Fibroblast of mammary gland (primary cell): ENCODE results near the gene FMR1.

ENCODE experiments used
- DNase-seq: peaks from one replicate; pipeline ENCODE4 v3.0.0-alpha.2; 2010; ENCODE audit warnings: low read depth
- H3K4me3 ChIP-seq: 2 replicates; pipeline ENCODE4 v1.5.1; 2011; ENCODE audit warnings: low read depth, mild to moderate bottlenecking, low read length, moderate library complexity; ENCODE audit not compliant: control insufficient read depth
- TF ChIP-seq, protein P1 (sequence below): conservative IDR thresholded peaks from 2 replicates; pipeline ENCODE4 v1.5.1; 2011; ENCODE audit warnings: low read depth, low read length, inconsistent platforms; ENCODE audit not compliant: control insufficient read depth, insufficient read depth

FMR1 gene

DNA sequence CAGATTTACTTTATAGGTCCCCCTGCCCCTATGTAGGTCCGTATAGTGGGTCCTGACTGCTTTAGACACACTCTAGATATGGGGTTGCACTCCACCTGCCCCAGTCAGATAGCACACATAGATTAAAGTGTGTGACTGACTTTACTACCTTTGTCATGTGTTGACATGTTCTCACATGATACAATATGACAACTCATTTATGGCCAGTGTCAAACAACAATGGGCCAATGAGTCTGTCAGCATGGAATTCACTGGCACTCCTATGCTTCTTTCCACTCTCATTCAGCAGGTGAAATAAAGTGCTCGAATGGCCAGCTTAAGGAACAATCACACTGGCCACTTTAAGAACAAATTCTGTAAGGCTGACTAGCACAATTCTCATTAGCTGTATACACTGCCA is 45.6 kb downstream of the FMR1 start:
- TF ChIP-seq, protein P1, sequence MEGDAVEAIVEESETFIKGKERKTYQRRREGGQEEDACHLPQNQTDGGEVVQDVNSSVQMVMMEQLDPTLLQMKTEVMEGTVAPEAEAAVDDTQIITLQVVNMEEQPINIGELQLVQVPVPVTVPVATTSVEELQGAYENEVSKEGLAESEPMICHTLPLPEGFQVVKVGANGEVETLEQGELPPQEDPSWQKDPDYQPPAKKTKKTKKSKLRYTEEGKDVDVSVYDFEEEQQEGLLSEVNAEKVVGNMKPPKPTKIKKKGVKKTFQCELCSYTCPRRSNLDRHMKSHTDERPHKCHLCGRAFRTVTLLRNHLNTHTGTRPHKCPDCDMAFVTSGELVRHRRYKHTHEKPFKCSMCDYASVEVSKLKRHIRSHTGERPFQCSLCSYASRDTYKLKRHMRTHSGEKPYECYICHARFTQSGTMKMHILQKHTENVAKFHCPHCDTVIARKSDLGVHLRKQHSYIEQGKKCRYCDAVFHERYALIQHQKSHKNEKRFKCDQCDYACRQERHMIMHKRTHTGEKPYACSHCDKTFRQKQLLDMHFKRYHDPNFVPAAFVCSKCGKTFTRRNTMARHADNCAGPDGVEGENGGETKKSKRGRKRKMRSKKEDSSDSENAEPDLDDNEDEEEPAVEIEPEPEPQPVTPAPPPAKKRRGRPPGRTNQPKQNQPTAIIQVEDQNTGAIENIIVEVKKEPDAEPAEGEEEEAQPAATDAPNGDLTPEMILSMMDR: no peak
- no peak for DNase-seq
- no peak overlapping the region for H3K4me3 ChIP-seq

DNA sequence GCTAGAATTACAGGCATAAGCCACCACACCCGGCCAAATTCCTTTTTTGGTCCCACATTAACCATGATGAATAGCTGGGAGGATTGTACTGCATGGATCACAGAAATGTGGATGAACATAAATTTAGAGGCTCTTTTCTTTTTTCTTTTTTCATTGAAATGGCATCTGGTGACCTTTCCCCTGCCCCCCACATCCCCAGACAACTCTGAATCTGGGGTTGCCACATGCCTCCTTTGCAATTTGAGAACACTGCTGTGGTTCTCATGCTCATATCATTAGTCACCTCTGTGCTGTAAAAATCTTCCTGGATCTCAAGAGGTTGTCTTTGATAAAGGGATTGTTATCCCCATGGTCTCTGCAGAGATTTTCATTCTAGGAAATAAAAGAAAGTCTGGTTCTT is 46.6 kb downstream of the FMR1 start:
- DNase-seq: peak; percentile 68
- TF ChIP-seq, protein P1: no peak
- H3K4me3 ChIP-seq: no peak overlapping the region

DNA sequence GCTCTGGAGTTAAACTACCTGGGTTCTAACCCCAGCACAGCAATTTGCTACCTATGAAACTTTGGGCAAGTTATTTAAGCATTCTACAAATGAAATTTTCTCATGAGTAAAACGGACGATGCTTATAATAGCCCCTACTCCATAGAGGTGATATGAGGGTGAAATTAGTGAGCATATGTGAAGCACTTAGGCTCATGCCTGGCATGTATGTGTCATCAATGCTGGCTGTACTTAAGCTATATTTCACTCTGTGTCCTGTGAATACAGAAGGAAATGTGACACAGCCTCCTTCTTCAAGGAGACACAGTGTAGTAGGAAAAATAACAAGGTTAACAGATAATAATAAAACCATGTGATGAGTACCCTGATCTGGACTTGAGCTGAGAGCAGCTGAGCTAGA is 49.0 kb downstream of the FMR1 start:
- TF ChIP-seq, protein P1: no peak
- no peak overlapping the region for H3K4me3 ChIP-seq
- no peak for DNase-seq

DNA sequence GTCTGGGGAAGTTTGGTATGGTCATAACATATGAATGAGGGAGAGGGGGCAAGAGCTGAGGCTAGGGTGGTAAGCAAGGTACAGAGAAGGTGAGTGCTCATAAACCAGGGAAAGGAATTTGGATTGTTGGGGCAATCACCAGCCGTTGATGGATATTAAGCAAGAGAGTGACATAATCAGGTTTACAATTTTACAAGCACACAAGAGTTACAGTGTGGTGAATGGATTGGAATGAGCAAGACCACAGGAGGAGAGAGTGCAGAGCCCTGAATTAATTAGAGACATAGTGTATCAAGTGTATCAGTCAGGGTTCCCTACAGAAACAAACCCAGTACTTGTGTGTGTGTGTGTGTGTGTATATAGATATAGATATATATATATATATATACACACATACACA is 50.8 kb downstream of the FMR1 start:
- H3K4me3 ChIP-seq: no peak overlapping the region
- TF ChIP-seq, protein P1: no peak
- DNase-seq: peak; percentile 5

DNA sequence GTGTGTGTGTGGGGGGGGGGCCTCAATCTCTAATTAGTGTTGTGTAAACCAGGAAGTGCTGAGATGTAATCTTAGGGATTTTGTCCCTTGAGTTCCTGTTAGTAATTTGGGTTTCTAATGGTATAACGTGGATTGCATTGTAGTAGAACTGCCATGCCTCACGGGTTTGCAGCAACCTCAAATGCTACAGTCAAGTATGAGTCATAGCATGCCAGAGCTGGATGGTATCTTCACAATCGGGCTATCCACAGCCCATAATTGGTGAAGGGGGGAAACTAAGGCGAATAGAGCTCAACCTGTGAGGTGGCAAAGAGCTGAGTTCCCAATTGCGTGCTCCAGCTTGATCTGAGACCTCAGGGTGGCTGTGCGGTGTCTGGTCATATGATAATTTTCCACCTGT is 67.2 kb downstream of the FMR1 start:
- no peak for DNase-seq
- TF ChIP-seq, protein P1: no peak
- no peak overlapping the region for H3K4me3 ChIP-seq

DNA sequence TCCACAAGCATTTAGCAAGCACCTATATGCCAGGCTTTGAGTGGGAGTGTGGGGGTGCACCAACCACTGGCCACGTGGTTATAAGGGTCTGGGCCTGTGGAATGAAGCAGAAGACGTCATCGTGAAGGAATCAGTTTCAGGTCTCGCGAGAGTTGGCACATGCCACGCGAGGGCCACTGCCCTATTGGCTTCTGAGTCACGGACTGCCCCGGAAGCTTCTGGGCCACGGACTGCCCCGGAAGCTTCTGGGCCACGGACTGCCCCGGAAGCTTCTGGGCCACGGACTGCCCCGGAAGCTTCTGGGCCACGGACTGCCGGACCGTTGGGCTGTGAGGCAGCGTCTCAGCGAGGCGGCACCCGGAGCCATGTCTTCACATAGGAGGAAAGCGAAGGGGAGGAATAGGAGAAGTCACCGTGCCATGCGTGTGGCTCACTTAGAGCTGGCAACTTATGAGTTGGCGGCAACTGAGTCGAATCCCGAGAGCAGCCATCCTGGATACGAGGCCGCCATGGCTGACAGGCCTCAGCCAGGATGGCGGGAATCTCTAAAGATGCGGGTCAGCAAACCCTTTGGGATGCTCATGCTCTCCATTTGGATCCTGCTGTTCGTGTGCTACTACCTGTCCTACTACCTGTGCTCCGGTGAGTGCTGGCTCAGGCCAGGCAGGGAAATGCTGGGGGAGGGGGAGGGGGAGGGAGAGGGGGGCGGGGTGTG is 69.5 kb downstream of the FMR1 start, which contains the start of gene FMR1NB:
FMR1NB (plus strand) TSS at position 300 of the 715 bp plus-strand sequence; CDS start at position 366, 66 bp downstream.
- no peak for DNase-seq
- TF ChIP-seq, protein P1: no peak
- H3K4me3 ChIP-seq: no peak within 1 kb of the TSS
